K562 (cell line): ENCODE results near the gene SUV39H2. TPM values are rescaled to one million over a fixed set of nuclear protein-coding genes. Genes with fewer than 3 reads are reported as not detected.

ENCODE experiments used
- ATAC-seq: fragments of 200-7000 bp; cut with Tn5 transposase; 3 replicates; pipeline ENCODE4 v1.9.1; 2020; ENCODE audit warnings: moderate library complexity
- BruUV-seq: library from RNA; stranded (reverse); fragments of 400-500 nt; replicated peaks from 2 replicates; lab custom pipeline; 2021; lab: Mats Ljungman, UMichigan
- CTCF ChIA-PET: fragments of 300-600 bp; formaldehyde crosslinking; extraction: SDS; loops from one replicate; lab custom pipeline; 2021; ENCODE audit warnings: low intra/inter-chr PET ratio; lab: Yijun Ruan, JAX
- POLR2A ChIA-PET: fragments of 300-600, 350-650 bp; sonication (Branson Sonifier 250); formaldehyde crosslinking; extraction: SDS; loops from one replicate; lab custom pipeline; 2021; ENCODE audit warnings: antibody characterized with exemption, inconsistent platforms; lab: Yijun Ruan, JAX
- DNase-seq, 4 experiments: peaks; one replicate each; pipeline versions ENCODE4 v3.0.0 to v3.0.0-alpha.2; 2011 to 2018; ENCODE audit warnings: low spot score in 3 of 4, mixed read lengths in 3 of 4; ENCODE audit errors: extremely low read depth in 1 of 4
- FAIRE-seq: peaks from 2 replicates; lab custom pipeline; 2011; peaks lifted over from hg19 to GRCh38; lab: Jason Lieb, UNC
- H2AFZ ChIP-seq: 2 replicates; pipeline ENCODE4 v1.6.0; 2011; ENCODE audit warnings: low read depth, low read length, control low read depth, inconsistent platforms
- H3K27ac ChIP-seq: fragments of 200-600 bp; 3 replicates; pipeline ENCODE4 v1.8.0; 2011; ENCODE audit warnings: low read depth, mild to moderate bottlenecking, control low read depth, inconsistent platforms, low read length, moderate library complexity, mixed read lengths; ENCODE audit errors: extremely low read depth
- H3K27me3 ChIP-seq, 2 experiments: fragments of 300-600 bp in 1 of 2; 2 replicates in 1 of 2; 3 replicates in 1 of 2; pipeline versions ENCODE4 v1.6.0 to v1.8.0; 2011; ENCODE audit warnings: inconsistent platforms in 2 of 2, low read length in 2 of 2, mild to moderate bottlenecking in 1 of 2, mixed read lengths in 1 of 2, moderate library complexity in 1 of 2; ENCODE audit not compliant: control insufficient read depth in 2 of 2, insufficient read depth in 2 of 2
- H3K36me3 ChIP-seq: fragments of 300-600 bp; 3 replicates; pipeline ENCODE4 v1.8.0; 2011; ENCODE audit warnings: mild to moderate bottlenecking, low read length, inconsistent platforms; ENCODE audit not compliant: control insufficient read depth, insufficient read depth
- H3K4me1 ChIP-seq, 2 experiments: fragments of 200-600 bp in 1 of 2; replicated peaks in 1 of 2; 2 replicates in 1 of 2; 3 replicates in 1 of 2; pipeline versions ENCODE4 v1.5.1 to v1.8.0; 2011; ENCODE audit warnings: inconsistent platforms in 2 of 2, low read length in 2 of 2, mild to moderate bottlenecking in 1 of 2, mixed read lengths in 1 of 2, moderate library complexity in 1 of 2; ENCODE audit not compliant: control insufficient read depth in 2 of 2, insufficient read depth in 2 of 2
- H3K4me2 ChIP-seq: 2 replicates; pipeline ENCODE4 v1.6.1; 2011; ENCODE audit warnings: low read length, control low read depth, inconsistent platforms, mixed read lengths; ENCODE audit not compliant: insufficient read depth
- H3K4me3 ChIP-seq: fragments of 200-600 bp; sonication (generic), shearing (Covaris generic); 2 replicates; pipeline ENCODE4 v1.5.1; 2016; ENCODE audit warnings: control low read depth, inconsistent platforms
- H3K79me2 ChIP-seq: fragments of 200-600 bp; 3 replicates; pipeline ENCODE4 v1.8.0; 2011; ENCODE audit warnings: low read length, inconsistent platforms; ENCODE audit not compliant: control insufficient read depth, insufficient read depth
- H3K9ac ChIP-seq, 2 experiments: 2 replicates each; pipeline versions ENCODE4 v1.6.0 to v1.6.1; 2011; ENCODE audit warnings: low read depth in 2 of 2, low read length in 2 of 2, control low read depth in 1 of 2, inconsistent platforms in 1 of 2, mild to moderate bottlenecking in 1 of 2, mixed read lengths in 1 of 2; ENCODE audit not compliant: insufficient read depth in 1 of 2
- H3K9me1 ChIP-seq: one replicate; pipeline ENCODE4 v1.6.0; 2011; ENCODE audit warnings: inconsistent platforms, mild to moderate bottlenecking, low read length, moderate library complexity; ENCODE audit not compliant: control insufficient read depth, insufficient read depth
- H3K9me3 ChIP-seq: replicated peaks from 2 replicates; pipeline ENCODE4 v1.5.1; 2011; ENCODE audit warnings: low read depth, low read length, inconsistent platforms; ENCODE audit not compliant: control insufficient read depth, insufficient read depth
- H4K20me1 ChIP-seq: replicated peaks from 2 replicates; pipeline ENCODE4 v1.6.1; 2011; ENCODE audit warnings: low read length, inconsistent platforms, mixed read lengths; ENCODE audit not compliant: control insufficient read depth, insufficient read depth
- ASH1L ChIP-seq: fragments of 450-650 bp; IDR thresholded peaks from 2 replicates; pipeline ENCODE4 v1.6.1; 2018; ENCODE audit warnings: borderline replicate concordance, mild to moderate bottlenecking, low read depth; ENCODE audit not compliant: partially characterized antibody
- CREBBP ChIP-seq: IDR thresholded peaks from one replicate; pipeline ENCODE4 v1.6.1; 2012; ENCODE audit warnings: low read depth, mild to moderate bottlenecking, control low read depth, inconsistent platforms, low read length
- DLX4 ChIP-seq: fragments of 250-450 bp; sonication (Bioruptor Pico); IDR thresholded peaks from 2 replicates; pipeline ENCODE4 v1.6.1; 2021; ENCODE audit warnings: mild to moderate bottlenecking
- GMEB1 ChIP-seq: fragments of 250-450 bp; sonication (Bioruptor Pico); IDR thresholded peaks from 2 replicates; pipeline ENCODE4 v1.4.0; 2020; ENCODE audit warnings: mild to moderate bottlenecking
- HEY1 ChIP-seq: fragments of 250-450 bp; sonication (Bioruptor Pico); IDR thresholded peaks from 2 replicates; pipeline ENCODE4 v1.5.0; 2020; ENCODE audit warnings: mild to moderate bottlenecking, moderate library complexity, borderline replicate concordance
- PCBP2 ChIP-seq: fragments of 200-400 bp; formaldehyde crosslinking; IDR thresholded peaks from 2 replicates; pipeline ENCODE4 v1.6.1; 2018; ENCODE audit warnings: low read length, low read depth, mild to moderate bottlenecking, moderate library complexity; ENCODE audit not compliant: poor library complexity, severe bottlenecking
- RAD21 ChIP-seq, 2 experiments: fragments of 250-450 bp in 1 of 2; fragments of 450-650 bp in 1 of 2; sonication (Bioruptor Pico) in 1 of 2; formaldehyde crosslinking in 1 of 2; IDR thresholded peaks in 1 of 2; conservative IDR thresholded peaks in 1 of 2; 2 replicates each; pipeline versions ENCODE4 v1.4.0 to v1.8.0; 2020 to 2022; ENCODE audit warnings: mild to moderate bottlenecking in 2 of 2, moderate library complexity in 1 of 2
- SIRT6 ChIP-seq: IDR thresholded peaks from one replicate; pipeline ENCODE4 v1.6.1; 2012; ENCODE audit warnings: low read depth, mild to moderate bottlenecking, control low read depth, inconsistent platforms, low read length, moderate library complexity
- TAF1 ChIP-seq: IDR thresholded peaks from 2 replicates; pipeline ENCODE4 v1.6.1; 2011; ENCODE audit warnings: mild to moderate bottlenecking, low read length, moderate library complexity; ENCODE audit not compliant: insufficient read depth, control insufficient read depth, severe bottlenecking; ENCODE audit errors: extremely low read depth
- ZSCAN29 ChIP-seq: fragments of 450-650 bp; IDR thresholded peaks from 2 replicates; pipeline ENCODE4 v1.6.1; 2017
- WGBS: fragments of 100-300 bp; shearing (Covaris generic); methylation state at CpG from one replicate; pipeline ENCODE4 v1.1.6; 2016; ENCODE audit warnings: low coverage, mixed read lengths; ENCODE audit not compliant: insufficient coverage; ENCODE audit errors: missing lambda C conversion rate; 5-methylcytosine and 5-hydroxymethylcytosine counted together
- in situ Hi-C: fragments of 300-500 bp; cut with MboI; formaldehyde crosslinking; loops from 4 replicates; pipeline ENCODE4 v1.15.0; 2018; ENCODE audit warnings: inconsistent platforms, mixed read lengths
- intact Hi-C: fragments of 100-400 bp; cut with micrococcal nuclease; formaldehyde crosslinking; loops from 2 replicates; pipeline ENCODE4 v1.14.2; 2022
- polyA plus RNA-seq, 8 experiments: library from polyadenylated mRNA; depleted of rRNA in 4 of 8; stranded (reverse) in 5 of 8; unstranded in 3 of 8; fragments of >200 nt; fragmentation: Nextera tagmentation in 2 of 8; fragmentation: Illumina TruSeq in 1 of 8; extraction: Ambion mirVana in 2 of 8; extraction: Trizol in 1 of 8; gene quantifications; 2 replicates each; pipeline versions ENCODE4 v1.2.1 to v1.2.3, GENCODE V29; 2011 to 2014; ENCODE audit warnings: inconsistent platforms in 1 of 8, missing spikeins in 1 of 8
- total RNA-seq, 7 experiments: library from RNA; depleted of rRNA in 6 of 7; stranded (reverse); fragments of >200 nt in 6 of 7; fragmentation: Illumina TruSeq in 2 of 7; extraction: Trizol in 2 of 7; gene quantifications; 2 replicates each; pipeline versions ENCODE4 v1.2.1 to v1.2.3, GENCODE V29; 2011 to 2021; ENCODE audit warnings: low replicate concordance in 1 of 7
- TF ChIP-seq, protein P1 (sequence below): IDR thresholded peaks from 3 replicates; pipeline ENCODE4 v1.6.1; 2011; ENCODE audit warnings: borderline replicate concordance, mild to moderate bottlenecking; ENCODE audit not compliant: insufficient read length, insufficient read depth
- TF ChIP-seq, protein P2 (sequence below): IDR thresholded peaks from 2 replicates; pipeline ENCODE4 v1.6.1; 2012; ENCODE audit warnings: low read depth, low read length, improper control_type of control experiment, borderline replicate concordance
- TF ChIP-seq, protein P3 (sequence below): fragments of 450-650 bp; IDR thresholded peaks from 2 replicates; pipeline ENCODE4 v1.6.1; 2016

SUV39H2 gene
- total and polyA plus RNA-seq, 9 of the 15 experiments (the other 6 are each of a cell fraction or from before 2014, with no cell fraction given), result 24.1 to 54.3 (median 41.3) TPM

GRCh38 chr10:14858338-14858960, 20.2 kb upstream of the SUV39H2 start (continued):
- TF ChIP-seq, protein P1, sequence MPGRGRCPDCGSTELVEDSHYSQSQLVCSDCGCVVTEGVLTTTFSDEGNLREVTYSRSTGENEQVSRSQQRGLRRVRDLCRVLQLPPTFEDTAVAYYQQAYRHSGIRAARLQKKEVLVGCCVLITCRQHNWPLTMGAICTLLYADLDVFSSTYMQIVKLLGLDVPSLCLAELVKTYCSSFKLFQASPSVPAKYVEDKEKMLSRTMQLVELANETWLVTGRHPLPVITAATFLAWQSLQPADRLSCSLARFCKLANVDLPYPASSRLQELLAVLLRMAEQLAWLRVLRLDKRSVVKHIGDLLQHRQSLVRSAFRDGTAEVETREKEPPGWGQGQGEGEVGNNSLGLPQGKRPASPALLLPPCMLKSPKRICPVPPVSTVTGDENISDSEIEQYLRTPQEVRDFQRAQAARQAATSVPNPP, result no peak
- no peak for TF ChIP-seq ASH1L

GRCh38 chr10:14859043-14859442, 19.6 kb upstream of the SUV39H2 start:
- H2AFZ ChIP-seq, result no peak overlapping the region
- H3K27ac ChIP-seq, result no peak overlapping the region
- H4K20me1 ChIP-seq, result no peaks in the 10 kb centered on the region; the same call in 1 of the 2 replicates
- no peaks in the 10 kb centered on the region for H3K9me1 ChIP-seq
- no peak overlapping the region for H3K4me3 ChIP-seq
- intact Hi-C loops (no loop called here), in situ Hi-C loops (no loop called here)
- no TSS peak for BruUV-seq
- H3K9me3 ChIP-seq, result no peaks in the 10 kb centered on the region
- ChIA-PET CTCF (no interaction called here), POLR2A (interaction anchor here (0.7 to 1.0 kb wide), 5 partner anchors 12 to 31 kb away, joined by 3 to 5 read pairs (median 3); no protein-coding TSS in a partner anchor)
- H3K79me2 ChIP-seq, result no peaks in the 10 kb centered on the region
- H3K9ac ChIP-seq, result no peak overlapping the region
- FAIRE-seq (no peak), ATAC-seq (no peak), DNase-seq (no peak)
- 76% methylated on average over 5 of the region's 5 CpGs for WGBS
- H3K4me2 ChIP-seq, result no peak overlapping the region
- no peaks in the 10 kb centered on the region for H3K4me1 ChIP-seq
- H3K36me3 ChIP-seq, result peaks cover 64% of the 10 kb centered on the region; the same call in 2 of the 3 replicates
- H3K27me3 ChIP-seq, result no peaks in the 10 kb centered on the region
- TF ChIP-seq HEY1 (CRISPR knock-in tag), result no peak
- TF ChIP-seq, protein P2, sequence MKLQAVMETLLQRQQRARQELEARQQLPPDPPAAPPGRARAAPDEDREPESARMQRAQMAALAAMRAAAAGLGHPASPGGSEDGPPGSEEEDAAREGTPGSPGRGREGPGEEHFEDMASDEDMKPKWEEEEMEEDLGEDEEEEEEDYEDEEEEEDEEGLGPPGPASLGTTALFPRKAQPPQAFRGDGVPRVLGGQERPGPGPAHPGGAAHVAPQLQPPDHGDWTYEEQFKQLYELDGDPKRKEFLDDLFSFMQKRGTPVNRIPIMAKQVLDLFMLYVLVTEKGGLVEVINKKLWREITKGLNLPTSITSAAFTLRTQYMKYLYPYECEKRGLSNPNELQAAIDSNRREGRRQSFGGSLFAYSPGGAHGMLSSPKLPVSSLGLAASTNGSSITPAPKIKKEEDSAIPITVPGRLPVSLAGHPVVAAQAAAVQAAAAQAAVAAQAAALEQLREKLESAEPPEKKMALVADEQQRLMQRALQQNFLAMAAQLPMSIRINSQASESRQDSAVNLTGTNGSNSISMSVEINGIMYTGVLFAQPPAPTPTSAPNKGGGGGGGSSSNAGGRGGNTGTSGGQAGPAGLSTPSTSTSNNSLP, result no peak
- no peak for TF ChIP-seq GMEB1 (CRISPR knock-in tag)
- TF ChIP-seq, protein P3, sequence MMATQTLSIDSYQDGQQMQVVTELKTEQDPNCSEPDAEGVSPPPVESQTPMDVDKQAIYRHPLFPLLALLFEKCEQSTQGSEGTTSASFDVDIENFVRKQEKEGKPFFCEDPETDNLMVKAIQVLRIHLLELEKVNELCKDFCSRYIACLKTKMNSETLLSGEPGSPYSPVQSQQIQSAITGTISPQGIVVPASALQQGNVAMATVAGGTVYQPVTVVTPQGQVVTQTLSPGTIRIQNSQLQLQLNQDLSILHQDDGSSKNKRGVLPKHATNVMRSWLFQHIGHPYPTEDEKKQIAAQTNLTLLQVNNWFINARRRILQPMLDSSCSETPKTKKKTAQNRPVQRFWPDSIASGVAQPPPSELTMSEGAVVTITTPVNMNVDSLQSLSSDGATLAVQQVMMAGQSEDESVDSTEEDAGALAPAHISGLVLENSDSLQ, result no peak
- TF ChIP-seq CREBBP, result no peak
- no peak for TF ChIP-seq TAF1
- no peak for TF ChIP-seq ZSCAN29
- TF ChIP-seq DLX4, result no peak
- TF ChIP-seq RAD21 (CRISPR knock-in tag; conservative IDR thresholded peaks at IDR 0.05 in 1 of 2, IDR thresholded peaks at IDR 0.05 in 1 of 2), result no peak
- TF ChIP-seq SIRT6, result no peak
- TF ChIP-seq PCBP2, result no peak
